ENCODE results near the gene RCE1.

- TF ChIP-seq CTCF (conservative IDR thresholded peaks at IDR 0.05; ENCODE audit: low read depth, low read length) = no peak
- TF ChIP-seq EZH2 (IDR thresholded peaks at IDR 0.05; ENCODE audit: borderline replicate concordance, low read depth, low read length, poor library complexity, severe bottlenecking) = no peak
Measured at GRCh38 chr11:66894141-66894540, 50.9 kb downstream of the RCE1 start.

All from A673 (cell line).